Stimulated activated CD8-positive, alpha-beta memory T cell treated with anti-CD3 and anti-CD28 coated beads, Interleukin-4, amount 100 ng/mL, for 4 hours (primary cell): ENCODE measurements around the gene CEND1.

Source experiments
- DNase-seq, 2 donors: peaks; one replicate each; pipeline ENCODE4 v3.0.0-alpha.2; 2020; ENCODE audit warnings: low read depth in 2 of 2, low spot score in 1 of 2

CEND1 gene

GRCh38 chr11:789943-790342 is at the start of gene CEND1:
CEND1 (minus strand) TSS chr11:790090; CDS start chr11:788576, 1,514 bp downstream.
- no peak for DNase-seq

- DNase-seq = no peak
Observed at GRCh38 chr11:839280-839623, 49.4 kb upstream of the CEND1 start.

- no peak for DNase-seq
Observed at GRCh38 chr11:838441-839279, 48.8 kb upstream of the CEND1 start.

GRCh38 chr11:837990-838307 is 48.1 kb upstream of the CEND1 start:
- no peak for DNase-seq

- DNase-seq = no peak
Observed at GRCh38 chr11:837189-837989, 47.5 kb upstream of the CEND1 start.

GRCh38 chr11:836700-837099 is 46.8 kb upstream of the CEND1 start:
- DNase-seq = no peak

GRCh38 chr11:836274-836673 is 46.4 kb upstream of the CEND1 start:
- no peak for DNase-seq

GRCh38 chr11:834371-835316 is 44.8 kb upstream of the CEND1 start:
- DNase-seq = no peak

GRCh38 chr11:833849-834311 is 44.0 kb upstream of the CEND1 start:
- no peak for DNase-seq

GRCh38 chr11:833114-833791 is 43.4 kb upstream of the CEND1 start:
- no peak for DNase-seq

- no peak for DNase-seq
Observed at GRCh38 chr11:832529-833113, 42.7 kb upstream of the CEND1 start, which contains the start of gene CD151. CD151 (plus strand) TSS chr11:832952; CDS start chr11:836070, 3,118 bp downstream.

GRCh38 chr11:831961-832528 is 42.2 kb upstream of the CEND1 start:
- no peak for DNase-seq

GRCh38 chr11:831118-831864 is 41.4 kb upstream of the CEND1 start:
- DNase-seq = no peak

GRCh38 chr11:830295-831117 is 40.6 kb upstream of the CEND1 start:
- no peak for DNase-seq

GRCh38 chr11:829847-830294 is 40.0 kb upstream of the CEND1 start:
- no peak for DNase-seq

GRCh38 chr11:829176-829846 is 39.4 kb upstream of the CEND1 start:
- DNase-seq = no peak

GRCh38 chr11:828506-829175 is 38.8 kb upstream of the CEND1 start:
- no peak for DNase-seq
